Choroid plexus epithelial cell (primary cell): ENCODE results near the gene CST3.
A peak's percentile ranks its signal among the peaks of the same experiment; 100 is the strongest.
"Not testable (repeated sequence)": the region's sequence is repeated elsewhere in the genome, so short reads cannot be mapped to it uniquely, and the experiment has no call there.

Experiments used
- DNase-seq: peaks from one replicate; pipeline ENCODE4 v3.0.0-alpha.2; 2010; ENCODE audit warnings: low read depth
- H3K4me3 ChIP-seq: 2 replicates; pipeline ENCODE4 v1.5.1; 2011; ENCODE audit warnings: low read depth, mild to moderate bottlenecking, control low read depth, low read length, moderate library complexity
- CTCF ChIP-seq: conservative IDR thresholded peaks from 2 replicates; pipeline ENCODE4 v1.5.1; 2011; ENCODE audit warnings: low read depth, mild to moderate bottlenecking, control low read depth, inconsistent platforms, low read length, moderate library complexity

CST3 gene

GRCh38 chr20:23627501-23627900 lies 10.3 kb downstream of the CST3 start:
- no peak overlapping the region for H3K4me3 ChIP-seq
- TF ChIP-seq CTCF, result no peak

GRCh38 chr20:23626040-23626620 lies 11.6 kb downstream of the CST3 start:
- no peak for TF ChIP-seq CTCF
- peak; percentile 29 for DNase-seq
- H3K4me3 ChIP-seq, result no peak overlapping the region

More at GRCh38 chr20:23627501-23627900, 10.3 kb downstream of the CST3 start:
- peak; percentile 43 for DNase-seq

GRCh38 chr20:23625236-23625964 lies 12.4 kb downstream of the CST3 start:
- no peak overlapping the region for H3K4me3 ChIP-seq
- DNase-seq, result peak; percentile 42
- TF ChIP-seq CTCF, result no peak

- TF ChIP-seq CTCF, result no peak
Measured at GRCh38 chr20:23624324-23624691, 13.4 kb downstream of the CST3 start.

GRCh38 chr20:23623666-23624323 lies 14.0 kb downstream of the CST3 start:
- no peak for DNase-seq
- no peak for TF ChIP-seq CTCF
- no peak overlapping the region for H3K4me3 ChIP-seq

More at GRCh38 chr20:23624324-23624691, 13.4 kb downstream of the CST3 start:
- H3K4me3 ChIP-seq, result no peak overlapping the region
- peak; percentile 49 for DNase-seq

- peak overlapping the region; percentile 41 for H3K4me3 ChIP-seq
- DNase-seq, result peak; percentile 91
- no peak for TF ChIP-seq CTCF
Measured at GRCh38 chr20:23622839-23623343, 14.9 kb downstream of the CST3 start.

- DNase-seq, result not testable (repeated sequence)
- H3K4me3 ChIP-seq, result peak overlapping the region; percentile 41
Measured at GRCh38 chr20:23622401-23622800, 15.4 kb downstream of the CST3 start.

GRCh38 chr20:23620670-23621386 lies 16.9 kb downstream of the CST3 start:
- H3K4me3 ChIP-seq, DNase-seq: not testable (repeated sequence)
